Measurements from ENCODE around the gene PLCB3. TPM values are rescaled to one million over a fixed set of nuclear protein-coding genes. Genes with fewer than 3 reads are reported as not detected.

The PLCB3 gene
- total and polyA plus RNA-seq, 2 experiments from 2014 or later, result 28.1 to 103 TPM

DNA sequence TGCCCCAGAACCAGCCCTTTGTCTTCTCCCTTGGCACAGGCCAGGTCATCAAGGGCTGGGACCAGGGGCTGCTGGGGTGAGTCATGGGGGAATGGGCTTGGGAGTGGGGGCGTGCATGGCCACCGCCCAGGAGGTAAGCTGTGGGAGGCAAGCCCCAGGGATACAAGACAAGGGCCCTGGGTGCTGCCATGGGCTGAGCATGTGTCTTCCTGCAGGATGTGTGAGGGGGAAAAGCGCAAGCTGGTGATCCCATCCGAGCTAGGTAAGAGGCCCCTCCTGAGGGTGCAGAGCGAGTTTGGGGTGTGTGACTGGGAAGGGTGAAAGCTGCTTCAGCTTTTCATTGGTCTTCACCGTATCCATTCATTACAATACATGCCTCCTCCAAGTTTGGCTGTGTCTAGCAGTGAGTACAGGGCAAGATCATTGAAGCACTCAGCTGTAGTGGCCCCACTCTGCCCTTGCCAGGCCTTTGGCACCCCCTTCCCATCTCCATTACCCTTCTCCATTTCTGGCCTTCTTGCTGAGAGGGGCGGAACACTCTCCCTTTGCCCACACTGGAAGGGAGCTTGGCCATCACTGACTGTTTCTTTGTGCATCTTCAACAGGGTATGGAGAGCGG, 8.0 kb upstream of the PLCB3 start (continued):
- no peak for TF ChIP-seq NANOG (IDR thresholded peaks at IDR 0.05; ENCODE audit: borderline replicate concordance)

DNA sequence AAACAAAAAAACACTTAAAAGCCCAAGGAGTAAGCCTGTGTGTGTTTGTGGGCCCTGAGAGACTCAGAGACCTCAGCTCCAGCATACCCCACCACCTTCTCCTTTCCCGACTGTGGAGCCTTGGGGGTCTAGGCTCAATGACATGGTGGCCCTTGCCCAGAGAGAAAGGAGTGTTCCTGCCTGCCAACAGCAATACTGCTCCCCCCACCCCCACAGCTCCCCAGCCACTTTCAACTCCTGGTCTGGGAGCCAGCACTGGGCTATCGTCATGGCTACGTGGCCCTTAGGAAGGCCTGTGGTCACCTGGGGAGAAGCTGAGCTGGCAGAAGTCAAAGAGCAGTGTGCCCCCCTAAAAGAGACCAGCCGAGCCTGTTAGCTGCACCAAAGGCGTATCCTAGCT, 7.2 kb upstream of the PLCB3 start:
- H3K9me2 ChIP-seq (ENCODE audit: insufficient read depth), result no peaks in the 10 kb centered on the region
- no peaks in the 10 kb centered on the region for H3K27me3 ChIP-seq (ENCODE audit: insufficient read depth)
- no peak overlapping the region for H2AFZ ChIP-seq
- Mint-ChIP-seq H3K9me3 (no peaks in the 10 kb centered on the region), H3K27me3 (ENCODE audit: insufficient read depth, low read depth, poor library complexity) (peaks cover 39% of the 10 kb centered on the region), H3K4me3 (peak overlapping the region; percentile 93), H3K4me1 (peaks cover 42% of the 10 kb centered on the region), H3K27ac (no peak overlapping the region), H3K36me3 (ENCODE audit: low read depth) (peaks cover 17% of the 10 kb centered on the region)
- no peaks in the 10 kb centered on the region for H3K36me3 ChIP-seq (ENCODE audit: insufficient read depth)
- H4K20me1 ChIP-seq (replicated peaks; ENCODE audit: insufficient read depth), result no peaks in the 10 kb centered on the region; the same call in 1 of the 2 replicates
- H3K79me2 ChIP-seq (replicated peaks; ENCODE audit: insufficient read depth), result peaks cover 26% of the 10 kb centered on the region
- no peak overlapping the region for H3K27ac ChIP-seq (ENCODE audit: low read depth)
- TF ChIP-seq ZNF331 (CRISPR knock-in tag; IDR thresholded peaks at IDR 0.05; ENCODE audit: low read depth), result no peak
- TF ChIP-seq, protein P1, sequence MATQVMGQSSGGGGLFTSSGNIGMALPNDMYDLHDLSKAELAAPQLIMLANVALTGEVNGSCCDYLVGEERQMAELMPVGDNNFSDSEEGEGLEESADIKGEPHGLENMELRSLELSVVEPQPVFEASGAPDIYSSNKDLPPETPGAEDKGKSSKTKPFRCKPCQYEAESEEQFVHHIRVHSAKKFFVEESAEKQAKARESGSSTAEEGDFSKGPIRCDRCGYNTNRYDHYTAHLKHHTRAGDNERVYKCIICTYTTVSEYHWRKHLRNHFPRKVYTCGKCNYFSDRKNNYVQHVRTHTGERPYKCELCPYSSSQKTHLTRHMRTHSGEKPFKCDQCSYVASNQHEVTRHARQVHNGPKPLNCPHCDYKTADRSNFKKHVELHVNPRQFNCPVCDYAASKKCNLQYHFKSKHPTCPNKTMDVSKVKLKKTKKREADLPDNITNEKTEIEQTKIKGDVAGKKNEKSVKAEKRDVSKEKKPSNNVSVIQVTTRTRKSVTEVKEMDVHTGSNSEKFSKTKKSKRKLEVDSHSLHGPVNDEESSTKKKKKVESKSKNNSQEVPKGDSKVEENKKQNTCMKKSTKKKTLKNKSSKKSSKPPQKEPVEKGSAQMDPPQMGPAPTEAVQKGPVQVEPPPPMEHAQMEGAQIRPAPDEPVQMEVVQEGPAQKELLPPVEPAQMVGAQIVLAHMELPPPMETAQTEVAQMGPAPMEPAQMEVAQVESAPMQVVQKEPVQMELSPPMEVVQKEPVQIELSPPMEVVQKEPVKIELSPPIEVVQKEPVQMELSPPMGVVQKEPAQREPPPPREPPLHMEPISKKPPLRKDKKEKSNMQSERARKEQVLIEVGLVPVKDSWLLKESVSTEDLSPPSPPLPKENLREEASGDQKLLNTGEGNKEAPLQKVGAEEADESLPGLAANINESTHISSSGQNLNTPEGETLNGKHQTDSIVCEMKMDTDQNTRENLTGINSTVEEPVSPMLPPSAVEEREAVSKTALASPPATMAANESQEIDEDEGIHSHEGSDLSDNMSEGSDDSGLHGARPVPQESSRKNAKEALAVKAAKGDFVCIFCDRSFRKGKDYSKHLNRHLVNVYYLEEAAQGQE (IDR thresholded peaks at IDR 0.05; ENCODE audit: unreplicated experiment), result no peak
- TF ChIP-seq, protein P2, sequence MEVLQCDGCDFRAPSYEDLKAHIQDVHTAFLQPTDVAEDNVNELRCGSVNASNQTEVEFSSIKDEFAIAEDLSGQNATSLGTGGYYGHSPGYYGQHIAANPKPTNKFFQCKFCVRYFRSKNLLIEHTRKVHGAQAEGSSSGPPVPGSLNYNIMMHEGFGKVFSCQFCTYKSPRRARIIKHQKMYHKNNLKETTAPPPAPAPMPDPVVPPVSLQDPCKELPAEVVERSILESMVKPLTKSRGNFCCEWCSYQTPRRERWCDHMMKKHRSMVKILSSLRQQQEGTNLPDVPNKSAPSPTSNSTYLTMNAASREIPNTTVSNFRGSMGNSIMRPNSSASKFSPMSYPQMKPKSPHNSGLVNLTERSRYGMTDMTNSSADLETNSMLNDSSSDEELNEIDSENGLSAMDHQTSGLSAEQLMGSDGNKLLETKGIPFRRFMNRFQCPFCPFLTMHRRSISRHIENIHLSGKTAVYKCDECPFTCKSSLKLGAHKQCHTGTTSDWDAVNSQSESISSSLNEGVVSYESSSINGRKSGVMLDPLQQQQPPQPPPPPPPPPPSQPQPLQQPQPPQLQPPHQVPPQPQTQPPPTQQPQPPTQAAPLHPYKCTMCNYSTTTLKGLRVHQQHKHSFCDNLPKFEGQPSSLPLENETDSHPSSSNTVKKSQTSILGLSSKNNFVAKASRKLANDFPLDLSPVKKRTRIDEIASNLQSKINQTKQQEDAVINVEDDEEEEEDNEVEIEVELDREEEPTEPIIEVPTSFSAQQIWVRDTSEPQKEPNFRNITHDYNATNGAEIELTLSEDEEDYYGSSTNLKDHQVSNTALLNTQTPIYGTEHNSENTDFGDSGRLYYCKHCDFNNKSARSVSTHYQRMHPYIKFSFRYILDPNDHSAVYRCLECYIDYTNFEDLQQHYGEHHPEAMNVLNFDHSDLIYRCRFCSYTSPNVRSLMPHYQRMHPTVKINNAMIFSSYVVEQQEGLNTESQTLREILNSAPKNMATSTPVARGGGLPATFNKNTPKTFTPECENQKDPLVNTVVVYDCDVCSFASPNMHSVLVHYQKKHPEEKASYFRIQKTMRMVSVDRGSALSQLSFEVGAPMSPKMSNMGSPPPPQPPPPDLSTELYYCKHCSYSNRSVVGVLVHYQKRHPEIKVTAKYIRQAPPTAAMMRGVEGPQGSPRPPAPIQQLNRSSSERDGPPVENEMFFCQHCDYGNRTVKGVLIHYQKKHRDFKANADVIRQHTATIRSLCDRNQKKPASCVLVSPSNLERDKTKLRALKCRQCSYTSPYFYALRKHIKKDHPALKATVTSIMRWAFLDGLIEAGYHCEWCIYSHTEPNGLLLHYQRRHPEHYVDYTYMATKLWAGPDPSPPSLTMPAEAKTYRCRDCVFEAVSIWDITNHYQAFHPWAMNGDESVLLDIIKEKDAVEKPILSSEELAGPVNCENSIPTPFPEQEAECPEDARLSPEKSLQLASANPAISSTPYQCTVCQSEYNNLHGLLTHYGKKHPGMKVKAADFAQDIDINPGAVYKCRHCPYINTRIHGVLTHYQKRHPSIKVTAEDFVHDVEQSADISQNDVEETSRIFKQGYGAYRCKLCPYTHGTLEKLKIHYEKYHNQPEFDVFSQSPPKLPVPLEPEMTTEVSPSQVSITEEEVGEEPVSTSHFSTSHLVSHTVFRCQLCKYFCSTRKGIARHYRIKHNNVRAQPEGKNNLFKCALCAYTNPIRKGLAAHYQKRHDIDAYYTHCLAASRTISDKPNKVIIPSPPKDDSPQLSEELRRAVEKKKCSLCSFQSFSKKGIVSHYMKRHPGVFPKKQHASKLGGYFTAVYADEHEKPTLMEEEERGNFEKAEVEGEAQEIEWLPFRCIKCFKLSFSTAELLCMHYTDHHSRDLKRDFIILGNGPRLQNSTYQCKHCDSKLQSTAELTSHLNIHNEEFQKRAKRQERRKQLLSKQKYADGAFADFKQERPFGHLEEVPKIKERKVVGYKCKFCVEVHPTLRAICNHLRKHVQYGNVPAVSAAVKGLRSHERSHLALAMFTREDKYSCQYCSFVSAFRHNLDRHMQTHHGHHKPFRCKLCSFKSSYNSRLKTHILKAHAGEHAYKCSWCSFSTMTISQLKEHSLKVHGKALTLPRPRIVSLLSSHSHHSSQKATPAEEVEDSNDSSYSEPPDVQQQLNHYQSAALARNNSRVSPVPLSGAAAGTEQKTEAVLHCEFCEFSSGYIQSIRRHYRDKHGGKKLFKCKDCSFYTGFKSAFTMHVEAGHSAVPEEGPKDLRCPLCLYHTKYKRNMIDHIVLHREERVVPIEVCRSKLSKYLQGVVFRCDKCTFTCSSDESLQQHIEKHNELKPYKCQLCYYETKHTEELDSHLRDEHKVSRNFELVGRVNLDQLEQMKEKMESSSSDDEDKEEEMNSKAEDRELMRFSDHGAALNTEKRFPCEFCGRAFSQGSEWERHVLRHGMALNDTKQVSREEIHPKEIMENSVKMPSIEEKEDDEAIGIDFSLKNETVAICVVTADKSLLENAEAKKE (CRISPR knock-in tag; IDR thresholded peaks at IDR 0.05), result no peak
- no peak for TF ChIP-seq JUNB (IDR thresholded peaks at IDR 0.05; ENCODE audit: unreplicated experiment)
- no peak for TF ChIP-seq POLR2AphosphoS5 (IDR thresholded peaks at IDR 0.05; ENCODE audit: low read depth)
- no peak for TF ChIP-seq STAT1 (IDR thresholded peaks at IDR 0.05; ENCODE audit: unreplicated experiment)
- TF ChIP-seq NANOG (IDR thresholded peaks at IDR 0.05; ENCODE audit: borderline replicate concordance), result no peak
- TF ChIP-seq EZH2 (IDR thresholded peaks at IDR 0.05; ENCODE audit: low read depth, unreplicated experiment), result no peak
- TF ChIP-seq EZH2phosphoT487 (IDR thresholded peaks at IDR 0.05; ENCODE audit: unreplicated experiment), result no peak
- TF ChIP-seq, protein P3, sequence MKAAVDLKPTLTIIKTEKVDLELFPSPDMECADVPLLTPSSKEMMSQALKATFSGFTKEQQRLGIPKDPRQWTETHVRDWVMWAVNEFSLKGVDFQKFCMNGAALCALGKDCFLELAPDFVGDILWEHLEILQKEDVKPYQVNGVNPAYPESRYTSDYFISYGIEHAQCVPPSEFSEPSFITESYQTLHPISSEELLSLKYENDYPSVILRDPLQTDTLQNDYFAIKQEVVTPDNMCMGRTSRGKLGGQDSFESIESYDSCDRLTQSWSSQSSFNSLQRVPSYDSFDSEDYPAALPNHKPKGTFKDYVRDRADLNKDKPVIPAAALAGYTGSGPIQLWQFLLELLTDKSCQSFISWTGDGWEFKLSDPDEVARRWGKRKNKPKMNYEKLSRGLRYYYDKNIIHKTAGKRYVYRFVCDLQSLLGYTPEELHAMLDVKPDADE (IDR thresholded peaks at IDR 0.05), result no peak
- TF ChIP-seq CREB1 (CRISPR knock-in tag; IDR thresholded peaks at IDR 0.05; ENCODE audit: low read depth), result no peak
- TF ChIP-seq, protein P4, sequence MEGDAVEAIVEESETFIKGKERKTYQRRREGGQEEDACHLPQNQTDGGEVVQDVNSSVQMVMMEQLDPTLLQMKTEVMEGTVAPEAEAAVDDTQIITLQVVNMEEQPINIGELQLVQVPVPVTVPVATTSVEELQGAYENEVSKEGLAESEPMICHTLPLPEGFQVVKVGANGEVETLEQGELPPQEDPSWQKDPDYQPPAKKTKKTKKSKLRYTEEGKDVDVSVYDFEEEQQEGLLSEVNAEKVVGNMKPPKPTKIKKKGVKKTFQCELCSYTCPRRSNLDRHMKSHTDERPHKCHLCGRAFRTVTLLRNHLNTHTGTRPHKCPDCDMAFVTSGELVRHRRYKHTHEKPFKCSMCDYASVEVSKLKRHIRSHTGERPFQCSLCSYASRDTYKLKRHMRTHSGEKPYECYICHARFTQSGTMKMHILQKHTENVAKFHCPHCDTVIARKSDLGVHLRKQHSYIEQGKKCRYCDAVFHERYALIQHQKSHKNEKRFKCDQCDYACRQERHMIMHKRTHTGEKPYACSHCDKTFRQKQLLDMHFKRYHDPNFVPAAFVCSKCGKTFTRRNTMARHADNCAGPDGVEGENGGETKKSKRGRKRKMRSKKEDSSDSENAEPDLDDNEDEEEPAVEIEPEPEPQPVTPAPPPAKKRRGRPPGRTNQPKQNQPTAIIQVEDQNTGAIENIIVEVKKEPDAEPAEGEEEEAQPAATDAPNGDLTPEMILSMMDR (conservative IDR thresholded peaks at IDR 0.05; ENCODE audit: low read depth in 2 of 2), result no peak
- H3K4me3 ChIP-seq, result no peak overlapping the region
- no peak for DNase-seq (ENCODE audit: low spot score)
- H3K4me1 ChIP-seq (ENCODE audit: insufficient read depth), result peaks cover 32% of the 10 kb centered on the region
- H3K4me2 ChIP-seq, result no peak overlapping the region
- peaks cover 41% of the 10 kb centered on the region for H3F3A ChIP-seq (replicated peaks; ENCODE audit: low read depth)
- ATAC-seq, result no peak
